Measurements from ENCODE around the gene FBXO24. TPM values are rescaled to one million over a fixed set of nuclear protein-coding genes. Genes with fewer than 3 reads are reported as not detected.
A peak's percentile ranks its signal among the peaks of the same experiment; 100 is the strongest.

FBXO24 gene
- polyA plus RNA-seq, 1 experiment, result 0.40 TPM

- POLR2A ChIA-PET, result no interaction called here
- no peaks in the 10 kb centered on the region for H3K36me3 ChIP-seq (ENCODE audit: control insufficient read depth, insufficient read depth, low read length)
- H3K27me3 ChIP-seq (ENCODE audit: control insufficient read depth, insufficient read depth, low read length), result no peaks in the 10 kb centered on the region
- no peak for TF ChIP-seq CTCF (IDR thresholded peaks at IDR 0.05; ENCODE audit: insufficient read depth, low read depth, low read length)
- no peak overlapping the region for H3K4me3 ChIP-seq (ENCODE audit: low read depth, low read length)
- CTCF ChIA-PET, result interaction anchor here (1.8 kb wide), 1 partner anchor 9 kb away, joined by 8 read pairs; no protein-coding TSS in a partner anchor
- no peak for DNase-seq (ENCODE audit: low read depth)
These were observed 12.3 kb downstream of the FBXO24 start for GRCh38 chr7:100598425-100598824.

DNA sequence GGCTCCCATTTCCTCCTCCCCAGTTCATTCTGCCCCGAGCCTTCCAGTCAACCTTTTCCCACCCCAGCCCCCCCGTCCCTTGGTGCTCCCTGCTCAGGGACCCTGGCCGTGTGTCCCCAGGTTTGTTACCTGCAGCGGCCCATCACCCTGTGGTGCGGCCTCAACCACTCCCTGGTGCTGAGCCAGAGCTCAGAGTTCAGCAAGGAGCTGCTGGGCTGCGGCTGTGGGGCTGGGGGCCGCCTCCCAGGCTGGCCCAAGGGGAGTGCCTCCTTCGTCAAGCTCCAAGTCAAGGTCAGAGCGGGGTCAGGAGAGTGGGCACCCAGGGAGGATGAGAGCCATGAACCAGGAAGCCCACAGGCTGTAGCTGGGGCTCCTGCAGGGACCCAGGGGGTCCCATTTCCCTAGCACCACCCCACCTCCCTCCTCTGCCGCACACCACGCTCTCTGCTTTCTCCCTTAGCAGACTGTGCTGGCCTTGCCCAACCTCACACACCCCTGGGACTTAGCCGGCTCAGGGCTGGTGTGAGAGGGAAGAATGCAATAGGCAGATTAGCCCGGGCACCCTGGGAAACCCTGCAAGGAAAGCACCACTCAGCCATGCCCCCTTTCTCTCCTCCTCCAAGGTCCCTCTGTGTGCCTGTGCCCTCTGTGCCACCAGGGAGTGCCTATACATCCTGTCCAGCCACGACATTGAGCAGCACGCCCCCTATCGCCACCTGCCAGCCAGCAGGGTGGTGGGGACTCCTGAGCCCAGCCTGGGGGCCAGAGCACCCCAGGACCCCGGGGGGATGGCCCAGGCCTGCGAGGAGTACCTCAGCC is 14.0 kb downstream of the FBXO24 start:
- no peak for DNase-seq (ENCODE audit: low read depth)
- peaks cover under 1% of the 10 kb centered on the region for H3K36me3 ChIP-seq (ENCODE audit: control insufficient read depth, insufficient read depth, low read length)
- no peak overlapping the region for H3K4me3 ChIP-seq (ENCODE audit: low read depth, low read length)
- ChIA-PET POLR2A (no interaction called here), CTCF (interaction anchor here (0.6 to 1.8 kb wide), 3 partner anchors 11 to 49 kb away, joined by 3 to 8 read pairs (median 3); no protein-coding TSS in a partner anchor)
- H3K27me3 ChIP-seq (ENCODE audit: control insufficient read depth, insufficient read depth, low read length), result no peaks in the 10 kb centered on the region
- TF ChIP-seq CTCF (IDR thresholded peaks at IDR 0.05; ENCODE audit: insufficient read depth, low read depth, low read length), result no peak

- H3K36me3 ChIP-seq (ENCODE audit: control insufficient read depth, insufficient read depth, low read length), result peaks cover 5% of the 10 kb centered on the region
- POLR2A ChIA-PET, result no interaction called here
- no peak for DNase-seq (ENCODE audit: low read depth)
- CTCF ChIA-PET, result no interaction called here
- no peak overlapping the region for H3K4me3 ChIP-seq (ENCODE audit: low read depth, low read length)
- TF ChIP-seq CTCF (IDR thresholded peaks at IDR 0.05; ENCODE audit: insufficient read depth, low read depth, low read length), result no peak
- no peaks in the 10 kb centered on the region for H3K27me3 ChIP-seq (ENCODE audit: control insufficient read depth, insufficient read depth, low read length)
These were observed 14.6 kb downstream of the FBXO24 start for GRCh38 chr7:100600730-100601038.

- Histone ChIP-seq H3K27me3 (ENCODE audit: control insufficient read depth, insufficient read depth, low read length) (no peaks in the 10 kb centered on the region), H3K4me3 (ENCODE audit: low read depth, low read length) (peak overlapping the region; percentile 46), H3K36me3 (ENCODE audit: control insufficient read depth, insufficient read depth, low read length) (peaks cover 20% of the 10 kb centered on the region)
- ChIA-PET POLR2A (interaction anchor here (0.6 to 2.4 kb wide), 6 partner anchors 9 to 35 kb away, joined by 3 to 8 read pairs (median 6); partner anchors contain the start of genes FBXO24, LRCH4 and MOSPD3), CTCF (interaction anchor here (0.8 to 2.4 kb wide), 8 partner anchors 17 to 249 kb away, joined by 3 to 11 read pairs (median 4); partner anchors contain the start of genes FBXO24, LRCH4 and SLC12A9)
- peak; percentile 44 for DNase-seq (ENCODE audit: low read depth)
- no peak for TF ChIP-seq CTCF (IDR thresholded peaks at IDR 0.05; ENCODE audit: insufficient read depth, low read depth, low read length)
These were observed 17.0 kb downstream of the FBXO24 start for GRCh38 chr7:100602889-100603725.

GRCh38 chr7:100603726-100604027 is 17.5 kb downstream of the FBXO24 start:
- TF ChIP-seq CTCF (IDR thresholded peaks at IDR 0.05; ENCODE audit: insufficient read depth, low read depth, low read length), result no peak
- no peak for DNase-seq (ENCODE audit: low read depth)
- POLR2A ChIA-PET, result interaction anchor here (1.1 kb wide), 1 partner anchor 35 kb away, joined by 3 read pairs; no protein-coding TSS in a partner anchor
- Histone ChIP-seq H3K27me3 (ENCODE audit: control insufficient read depth, insufficient read depth, low read length) (no peaks in the 10 kb centered on the region), H3K4me3 (ENCODE audit: low read depth, low read length) (peak overlapping the region; percentile 46), H3K36me3 (ENCODE audit: control insufficient read depth, insufficient read depth, low read length) (peaks cover 21% of the 10 kb centered on the region)
- CTCF ChIA-PET, result interaction anchor here (0.9 to 2.4 kb wide), 5 partner anchors 17 to 249 kb away, joined by 4 to 11 read pairs (median 5); partner anchors contain the start of genes FBXO24, LRCH4 and SLC12A9

Data from BJ (cell line).